ENCODE results near the gene CBL. TPM values are rescaled to one million over a fixed set of nuclear protein-coding genes. Genes with fewer than 3 reads are reported as not detected.

The CBL gene
- total RNA-seq, 3 donors from 2014 or later (not counting 1 experiment from before 2014, with no cell fraction given) = 29.0 to 32.5 (median 30.1) TPM

DNA sequence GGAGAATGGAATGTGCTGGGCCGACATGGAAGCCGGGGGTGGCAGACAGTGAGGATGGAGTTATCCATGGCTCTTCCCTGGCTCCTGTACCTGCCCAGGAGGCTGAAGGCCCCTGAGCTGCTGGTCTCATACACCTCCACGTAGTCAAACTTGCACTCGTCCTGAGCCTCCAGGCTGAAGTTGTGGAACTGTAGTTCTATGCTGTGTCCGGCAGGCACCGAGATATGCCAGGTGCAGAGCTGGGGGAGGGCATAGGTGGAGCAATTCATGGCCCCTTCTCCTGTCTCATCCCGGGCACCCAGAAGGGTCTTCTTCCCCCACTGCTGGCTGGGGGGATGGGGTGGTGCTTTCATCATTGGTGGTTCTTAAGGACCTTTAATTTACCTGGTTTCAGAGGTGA lies 137.6 kb downstream of the CBL start:
- TF ChIP-seq, protein P1, sequence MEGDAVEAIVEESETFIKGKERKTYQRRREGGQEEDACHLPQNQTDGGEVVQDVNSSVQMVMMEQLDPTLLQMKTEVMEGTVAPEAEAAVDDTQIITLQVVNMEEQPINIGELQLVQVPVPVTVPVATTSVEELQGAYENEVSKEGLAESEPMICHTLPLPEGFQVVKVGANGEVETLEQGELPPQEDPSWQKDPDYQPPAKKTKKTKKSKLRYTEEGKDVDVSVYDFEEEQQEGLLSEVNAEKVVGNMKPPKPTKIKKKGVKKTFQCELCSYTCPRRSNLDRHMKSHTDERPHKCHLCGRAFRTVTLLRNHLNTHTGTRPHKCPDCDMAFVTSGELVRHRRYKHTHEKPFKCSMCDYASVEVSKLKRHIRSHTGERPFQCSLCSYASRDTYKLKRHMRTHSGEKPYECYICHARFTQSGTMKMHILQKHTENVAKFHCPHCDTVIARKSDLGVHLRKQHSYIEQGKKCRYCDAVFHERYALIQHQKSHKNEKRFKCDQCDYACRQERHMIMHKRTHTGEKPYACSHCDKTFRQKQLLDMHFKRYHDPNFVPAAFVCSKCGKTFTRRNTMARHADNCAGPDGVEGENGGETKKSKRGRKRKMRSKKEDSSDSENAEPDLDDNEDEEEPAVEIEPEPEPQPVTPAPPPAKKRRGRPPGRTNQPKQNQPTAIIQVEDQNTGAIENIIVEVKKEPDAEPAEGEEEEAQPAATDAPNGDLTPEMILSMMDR (IDR thresholded peaks at IDR 0.05) = no peak
- Mint-ChIP-seq H3K27me3 (ENCODE audit: low read depth in 2 of 2) (peaks cover 38 to 39% of the 10 kb centered on the region in 2 donors), H3K4me1 (peaks cover 0 to 14% of the 10 kb centered on the region in 2 donors), H3K36me3 (no peaks in the 10 kb centered on the region), H3K9me3 (no peaks in the 10 kb centered on the region), H3K27ac (no peak overlapping the region), H3K4me3 (no peak overlapping the region)
- DNase-seq (no peak), ATAC-seq (no peak)
- intact Hi-C loops (cut with micrococcal nuclease) = no loop called here
- Histone ChIP-seq H3K27me3 (ENCODE audit: control insufficient read depth, insufficient read depth, low read length) (peaks cover 20% of the 10 kb centered on the region), H3K36me3 (ENCODE audit: control insufficient read depth, insufficient read depth, low read length) (no peaks in the 10 kb centered on the region), H3K9me3 (ENCODE audit: control insufficient read depth, insufficient read depth, low read length) (no peaks in the 10 kb centered on the region), H3K4me3 (ENCODE audit: low read length) (no peak overlapping the region), H3K4me1 (ENCODE audit: control insufficient read depth, insufficient read depth, low read length) (peaks cover 20% of the 10 kb centered on the region), H3K27ac (ENCODE audit: low read length) (no peak overlapping the region)
- 94% methylated on average over 6 of the region's 7 CpGs for WGBS (ENCODE audit: insufficient coverage)

DNA sequence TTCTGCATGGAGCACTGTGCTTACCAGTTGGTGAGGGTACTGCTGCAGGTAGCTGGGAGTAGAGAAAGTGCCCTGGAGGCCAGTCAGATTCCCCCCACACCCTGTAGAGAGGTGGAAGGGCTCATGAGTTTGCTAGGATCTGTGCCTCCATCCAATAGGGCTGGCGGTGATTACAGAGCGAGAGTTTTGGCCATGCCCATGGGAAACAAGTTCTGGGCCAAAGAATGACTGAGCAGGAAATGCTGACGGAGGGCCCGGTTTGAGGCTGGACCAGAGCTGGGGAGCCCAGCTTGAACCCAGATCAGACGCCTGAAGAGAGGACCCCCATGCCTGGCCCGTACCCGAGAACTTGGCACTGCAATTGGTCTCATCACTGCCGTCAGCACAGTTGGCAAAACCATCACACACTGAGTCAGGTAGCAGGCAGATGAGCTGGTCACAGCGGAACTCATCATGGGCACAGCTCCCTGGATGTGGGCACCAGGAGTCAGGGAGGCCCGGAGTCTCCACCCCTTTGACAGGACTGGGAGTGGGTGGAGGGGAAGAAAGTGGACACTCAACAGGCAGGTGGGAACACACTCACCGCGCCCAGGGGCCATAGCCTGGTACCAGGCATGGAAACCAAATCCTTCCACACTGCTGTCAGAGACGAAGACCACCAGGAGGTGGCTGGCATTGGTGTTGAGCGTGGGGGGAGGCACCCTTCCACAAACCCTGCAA lies 138.3 kb downstream of the CBL start:
- Mint-ChIP-seq H3K4me1 (peaks cover 0 to 7% of the 10 kb centered on the region in 2 donors), H3K27me3 (ENCODE audit: low read depth in 2 of 2) (peaks cover 33 to 34% of the 10 kb centered on the region in 2 donors), H3K36me3 (no peaks in the 10 kb centered on the region), H3K27ac (no peak overlapping the region), H3K4me3 (no peak overlapping the region), H3K9me3 (no peaks in the 10 kb centered on the region)
- ATAC-seq (no peak), DNase-seq (no peak)
- Histone ChIP-seq H3K27ac (ENCODE audit: low read length) (no peak overlapping the region), H3K36me3 (ENCODE audit: control insufficient read depth, insufficient read depth, low read length) (no peaks in the 10 kb centered on the region), H3K4me1 (ENCODE audit: control insufficient read depth, insufficient read depth, low read length) (peaks cover 18% of the 10 kb centered on the region), H3K9me3 (ENCODE audit: control insufficient read depth, insufficient read depth, low read length) (no peaks in the 10 kb centered on the region), H3K27me3 (ENCODE audit: control insufficient read depth, insufficient read depth, low read length) (peaks cover 14% of the 10 kb centered on the region), H3K4me3 (ENCODE audit: low read length) (no peak overlapping the region)
- intact Hi-C loops (cut with micrococcal nuclease) = no loop called here
- 74% methylated on average over 11 of the region's 14 CpGs for WGBS (ENCODE audit: insufficient coverage)
- TF ChIP-seq, protein P1 (IDR thresholded peaks at IDR 0.05) = no peak

DNA sequence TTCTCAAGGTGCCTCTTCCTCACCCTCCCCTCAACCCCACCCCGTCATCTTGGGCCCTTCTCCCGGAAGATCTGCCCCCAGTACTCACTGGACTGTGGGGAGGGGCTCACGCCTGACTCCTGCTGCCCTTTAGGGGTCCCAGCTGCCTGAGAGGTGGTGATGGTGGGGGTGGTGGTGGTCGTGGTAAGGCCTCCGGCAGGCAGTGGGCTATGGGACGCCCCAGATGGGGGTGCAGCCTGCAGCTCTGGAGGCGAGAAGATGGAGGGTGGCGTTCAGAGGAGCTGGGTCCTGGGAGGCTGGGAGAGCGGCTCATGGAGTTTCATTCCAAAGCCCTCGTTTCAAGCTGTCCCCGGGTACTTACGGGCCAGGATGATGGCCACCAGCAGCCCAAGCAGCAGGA lies 139.5 kb downstream of the CBL start:
- H3K27me3 ChIP-seq (ENCODE audit: control insufficient read depth, insufficient read depth, low read length) = peaks cover 9% of the 10 kb centered on the region

More for the DNA sequence above, 139.5 kb downstream of the CBL start:
- intact Hi-C loops (cut with micrococcal nuclease) = no loop called here
- Mint-ChIP-seq H3K4me1 (peaks cover 0 to 10% of the 10 kb centered on the region in 2 donors), H3K27ac (no peak overlapping the region), H3K27me3 (ENCODE audit: low read depth in 2 of 2) (peaks cover 32 to 33% of the 10 kb centered on the region in 2 donors), H3K9me3 (no peaks in the 10 kb centered on the region), H3K36me3 (no peaks in the 10 kb centered on the region), H3K4me3 (no peak overlapping the region)
- no peak for DNase-seq
- WGBS (ENCODE audit: insufficient coverage) = 80% methylated on average over 10 of the region's 12 CpGs
- peaks cover 9% of the 10 kb centered on the region for H3K4me1 ChIP-seq (ENCODE audit: control insufficient read depth, insufficient read depth, low read length)
- H3K27ac ChIP-seq (ENCODE audit: low read length) = no peak overlapping the region
- H3K36me3 ChIP-seq (ENCODE audit: control insufficient read depth, insufficient read depth, low read length) = no peaks in the 10 kb centered on the region
- TF ChIP-seq, protein P1 (IDR thresholded peaks at IDR 0.05) = no peak
- ATAC-seq = no peak
- H3K9me3 ChIP-seq (ENCODE audit: control insufficient read depth, insufficient read depth, low read length) = no peaks in the 10 kb centered on the region
- H3K4me3 ChIP-seq (ENCODE audit: low read length) = no peak overlapping the region

Measured in natural killer cell (primary cell).